SH-SY5Y (cell line): Measurements from ENCODE around the gene FOXD1.

ENCODE experiments used
- GATA2 ChIP-seq: IDR thresholded peaks from 2 replicates; pipeline ENCODE4 v1.6.1; 2011; ENCODE audit warnings: mild to moderate bottlenecking, low read depth, low read length
- GATA3 ChIP-seq: IDR thresholded peaks from 2 replicates; pipeline ENCODE4 v1.6.1; 2011; ENCODE audit warnings: low read depth, mild to moderate bottlenecking, low read length, moderate library complexity

DNA sequence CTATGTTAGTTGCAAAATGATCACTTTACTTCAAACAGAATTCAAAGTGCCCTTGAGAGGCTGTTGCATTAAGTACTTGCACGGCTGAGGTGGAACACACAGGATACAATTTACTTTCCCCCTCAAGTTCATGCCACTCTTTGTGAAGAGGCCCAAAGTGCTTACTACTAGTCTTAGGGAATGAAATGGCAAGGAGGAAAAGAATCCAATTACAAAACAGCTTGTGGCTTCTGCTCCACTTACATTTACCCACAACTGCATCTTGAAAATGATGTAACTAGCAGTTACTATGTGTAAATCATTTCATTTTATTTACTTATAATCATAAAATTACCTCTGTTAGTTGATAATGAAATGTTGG lies 14.6 kb downstream of the FOXD1 start:
- TF ChIP-seq GATA2 = no peak
- no peak for TF ChIP-seq GATA3
